SK-N-SH (cell line): ENCODE measurements around the gene NOVA1. TPM values are rescaled to one million over a fixed set of nuclear protein-coding genes. Genes with fewer than 3 reads are reported as not detected.

Experiments used
- CTCF ChIA-PET: fragments of 300-600, 350-600 bp; formaldehyde crosslinking; extraction: SDS; loops from one replicate; lab custom pipeline; 2021; lab: Yijun Ruan, JAX
- POLR2A ChIA-PET: fragments of 350-600 bp; sonication (Branson Sonifier 250); formaldehyde crosslinking; extraction: SDS; loops from one replicate; lab custom pipeline; 2020; ENCODE audit warnings: antibody characterized with exemption, inconsistent platforms; lab: Yijun Ruan, JAX
- DNase-seq: peaks from one replicate; pipeline ENCODE4 v3.0.0; 2012
- H2AFZ ChIP-seq: fragments of 200-600 bp; sonication (generic); 2 replicates; pipeline ENCODE4 v1.8.1; 2016; ENCODE audit warnings: antibody characterized with exemption, mild to moderate bottlenecking, low read depth
- H3F3A ChIP-seq: fragments of 200-600 bp; sonication (generic); replicated peaks from 2 replicates; pipeline ENCODE3; 2016; ENCODE audit warnings: antibody characterized with exemption, mild to moderate bottlenecking; ENCODE audit not compliant: insufficient read depth
- H3K27ac ChIP-seq, 2 experiments: fragments of 200-500 bp in 1 of 2; fragments of 200-600 bp in 1 of 2; sonication (Bioruptor generic) in 1 of 2; sonication (generic), shearing (Covaris generic) in 1 of 2; 2 replicates each; pipeline versions ENCODE4 v1.5.1 to v1.6.1; 2014 to 2016; ENCODE audit warnings: low read depth in 2 of 2, inconsistent platforms in 1 of 2, low read length in 1 of 2, mild to moderate bottlenecking in 1 of 2, mixed read lengths in 1 of 2
- H3K27me3 ChIP-seq: fragments of 200-600 bp; sonication (generic), shearing (Covaris generic); 2 replicates; pipeline ENCODE4 v1.6.1; 2016; ENCODE audit warnings: mixed run types; ENCODE audit not compliant: insufficient read depth
- H3K36me3 ChIP-seq, 2 experiments: fragments of 200-500 bp in 1 of 2; fragments of 200-600 bp in 1 of 2; sonication (Bioruptor generic) in 1 of 2; sonication (generic) in 1 of 2; replicated peaks in 1 of 2; 2 replicates each; pipeline versions ENCODE3 to v1.5.1; 2014 to 2016; ENCODE audit warnings: low read length in 1 of 2, mild to moderate bottlenecking in 1 of 2; ENCODE audit not compliant: insufficient read depth in 2 of 2, control insufficient read depth in 1 of 2
- H3K4me1 ChIP-seq, 2 experiments: fragments of 200-500 bp in 1 of 2; fragments of 200-600 bp in 1 of 2; sonication (Bioruptor generic) in 1 of 2; sonication (generic), shearing (Covaris generic) in 1 of 2; 2 replicates each; pipeline versions ENCODE4 v1.5.1 to v1.6.1; 2014 to 2016; ENCODE audit warnings: low read depth in 1 of 2, low read length in 1 of 2, mixed run types in 1 of 2; ENCODE audit not compliant: insufficient read depth in 2 of 2, control insufficient read depth in 1 of 2
- H3K4me2 ChIP-seq: fragments of 200-600 bp; sonication (generic), shearing (Covaris generic); 2 replicates; pipeline ENCODE4 v1.6.1; 2017; ENCODE audit warnings: mixed run types
- H3K4me3 ChIP-seq, 2 experiments: fragments of 200-500 bp in 1 of 2; fragments of 200-600 bp in 1 of 2; sonication (Bioruptor generic) in 1 of 2; sonication (generic), shearing (Covaris generic) in 1 of 2; 2 replicates each; pipeline versions ENCODE4 v1.5.1 to v1.8.1; 2014 to 2016; ENCODE audit warnings: low read depth in 2 of 2, inconsistent platforms in 1 of 2, low read length in 1 of 2, mild to moderate bottlenecking in 1 of 2, mixed read lengths in 1 of 2, moderate library complexity in 1 of 2
- H3K79me2 ChIP-seq: fragments of 200-600 bp; sonication (generic); 2 replicates; pipeline ENCODE4 v1.8.1; 2017; ENCODE audit warnings: mild to moderate bottlenecking; ENCODE audit not compliant: insufficient read depth
- H3K9ac ChIP-seq: fragments of 200-600 bp; sonication (generic); 2 replicates; pipeline ENCODE4 v1.6.1; 2017; ENCODE audit warnings: mixed run types
- H3K9me2 ChIP-seq: fragments of 200-600 bp; sonication (generic); 2 replicates; pipeline ENCODE4 v1.6.1; 2017; ENCODE audit warnings: mixed run types
- H3K9me3 ChIP-seq: fragments of 200-600 bp; sonication (generic); 2 replicates; pipeline ENCODE4 v1.6.1; 2017; ENCODE audit warnings: mixed run types, mild to moderate bottlenecking, moderate library complexity
- H4K20me1 ChIP-seq: fragments of 200-600 bp; sonication (generic); 2 replicates; pipeline ENCODE4 v1.6.1; 2017; ENCODE audit warnings: mild to moderate bottlenecking, mixed run types; ENCODE audit not compliant: insufficient read depth
- CHD2 ChIP-seq: fragments of 150-350 bp; IDR thresholded peaks from 2 replicates; pipeline ENCODE4 v1.6.1; 2018; ENCODE audit warnings: low read length; ENCODE audit not compliant: partially characterized antibody
- CTCF ChIP-seq: fragments of 200-600 bp; sonication (generic); IDR thresholded peaks from 2 replicates; pipeline ENCODE4 v1.6.1; 2017; ENCODE audit warnings: antibody characterized with exemption, mild to moderate bottlenecking, moderate library complexity
- GABPA ChIP-seq: IDR thresholded peaks from 2 replicates; pipeline ENCODE4 v1.4.0; 2012; ENCODE audit warnings: low read depth, mild to moderate bottlenecking
- GATA2 ChIP-seq: sonication (generic); formaldehyde crosslinking; IDR thresholded peaks from 2 replicates; pipeline ENCODE4 v1.5.0; 2020; ENCODE audit warnings: mild to moderate bottlenecking, missing genetic modification reagents
- IRF3 ChIP-seq: fragments of 150-350 bp; IDR thresholded peaks from 2 replicates; pipeline ENCODE4 v1.6.1; 2016; ENCODE audit warnings: mild to moderate bottlenecking, low read depth, low read length
- MAX ChIP-seq: IDR thresholded peaks from 2 replicates; pipeline ENCODE4 v1.4.0; 2012; ENCODE audit warnings: low read depth
- MXI1 ChIP-seq: IDR thresholded peaks from 2 replicates; pipeline ENCODE4 v1.6.1; 2012; ENCODE audit warnings: mild to moderate bottlenecking, low read depth, low read length, improper control_type of control experiment
- NFIC ChIP-seq: IDR thresholded peaks from 2 replicates; pipeline ENCODE4 v1.4.0; 2012; ENCODE audit warnings: borderline replicate concordance
- RCOR1 ChIP-seq: fragments of 150-350 bp; IDR thresholded peaks from 2 replicates; pipeline ENCODE4 v1.6.1; 2017; ENCODE audit warnings: antibody characterized with exemption, low read length
- RFX5 ChIP-seq: IDR thresholded peaks from 2 replicates; pipeline ENCODE4 v1.6.1; 2012; ENCODE audit warnings: mild to moderate bottlenecking, improper control_type of control experiment, low read length
- RXRA ChIP-seq: IDR thresholded peaks from 2 replicates; pipeline ENCODE4 v1.4.0; 2012; ENCODE audit warnings: low read depth, mild to moderate bottlenecking, borderline replicate concordance
- SIN3A ChIP-seq: IDR thresholded peaks from 2 replicates; pipeline ENCODE4 v1.6.1; 2012; ENCODE audit warnings: low read depth, mild to moderate bottlenecking, low read length, moderate library complexity, borderline replicate concordance
- TEAD4 ChIP-seq: IDR thresholded peaks from 2 replicates; pipeline ENCODE4 v1.4.0; 2012; ENCODE audit warnings: mild to moderate bottlenecking, borderline replicate concordance; ENCODE audit not compliant: insufficient read depth
- USF1 ChIP-seq: IDR thresholded peaks from 2 replicates; pipeline ENCODE4 v1.4.0; 2012; ENCODE audit warnings: low read depth, borderline replicate concordance
- USF2 ChIP-seq: fragments of 150-350 bp; IDR thresholded peaks from 2 replicates; pipeline ENCODE4 v1.6.1; 2017; ENCODE audit warnings: antibody characterized with exemption, low read length, low read depth, borderline replicate concordance
- WGBS: methylation state at CpG from one replicate; pipeline ENCODE4 v1.1.6; 2017; ENCODE audit warnings: low lambda C conversion rate; 5-methylcytosine and 5-hydroxymethylcytosine counted together
- polyA plus RNA-seq, 3 experiments: library from polyadenylated mRNA; depleted of rRNA; stranded (reverse); fragments of >200 nt; gene quantifications; 2 replicates each; pipeline ENCODE4 v1.2.3, GENCODE V29; 2012
- TF ChIP-seq, protein P1 (sequence below): IDR thresholded peaks from 2 replicates; pipeline ENCODE4 v1.6.1; 2012; ENCODE audit warnings: mild to moderate bottlenecking, low read depth, low read length, moderate library complexity
- TF ChIP-seq, protein P2 (sequence below): IDR thresholded peaks from 2 replicates; pipeline ENCODE4 v1.4.0; 2012; ENCODE audit warnings: low read depth, borderline replicate concordance
- TF ChIP-seq, protein P3 (sequence below): IDR thresholded peaks from 2 replicates; pipeline ENCODE4; 2012

The NOVA1 gene
- polyA plus RNA-seq, 1 of the 3 experiments (the other 2 are of a cell fraction): 0.44 TPM

GRCh38 chr14:26463136-26463535, 134.7 kb downstream of the NOVA1 start:
- no peak overlapping the region for H3K27ac ChIP-seq
- no peak overlapping the region for H3K4me3 ChIP-seq
- no peak overlapping the region for H3K9ac ChIP-seq
- ChIA-PET POLR2A (no interaction called here), CTCF (interaction anchor here (0.9 kb wide), 1 partner anchor 38 kb away, joined by 3 read pairs; no protein-coding TSS in a partner anchor)
- no peak for DNase-seq
- H3K27me3 ChIP-seq: no peaks in the 10 kb centered on the region
- no peaks in the 10 kb centered on the region for H3K9me2 ChIP-seq
- no peaks in the 10 kb centered on the region for H4K20me1 ChIP-seq
- H3K4me1 ChIP-seq: no peaks in the 10 kb centered on the region
- TF ChIP-seq CTCF (no peak), USF1 (no peak), GATA2 (CRISPR knock-in tag) (no peak), RCOR1 (no peak), MXI1 (no peak), TEAD4 (no peak), SIN3A (no peak), RXRA (no peak), USF2 (no peak), RFX5 (no peak), GABPA (no peak), CHD2 (no peak), NFIC (no peak), MAX (no peak), IRF3 (no peak)
- TF ChIP-seq, protein P1, sequence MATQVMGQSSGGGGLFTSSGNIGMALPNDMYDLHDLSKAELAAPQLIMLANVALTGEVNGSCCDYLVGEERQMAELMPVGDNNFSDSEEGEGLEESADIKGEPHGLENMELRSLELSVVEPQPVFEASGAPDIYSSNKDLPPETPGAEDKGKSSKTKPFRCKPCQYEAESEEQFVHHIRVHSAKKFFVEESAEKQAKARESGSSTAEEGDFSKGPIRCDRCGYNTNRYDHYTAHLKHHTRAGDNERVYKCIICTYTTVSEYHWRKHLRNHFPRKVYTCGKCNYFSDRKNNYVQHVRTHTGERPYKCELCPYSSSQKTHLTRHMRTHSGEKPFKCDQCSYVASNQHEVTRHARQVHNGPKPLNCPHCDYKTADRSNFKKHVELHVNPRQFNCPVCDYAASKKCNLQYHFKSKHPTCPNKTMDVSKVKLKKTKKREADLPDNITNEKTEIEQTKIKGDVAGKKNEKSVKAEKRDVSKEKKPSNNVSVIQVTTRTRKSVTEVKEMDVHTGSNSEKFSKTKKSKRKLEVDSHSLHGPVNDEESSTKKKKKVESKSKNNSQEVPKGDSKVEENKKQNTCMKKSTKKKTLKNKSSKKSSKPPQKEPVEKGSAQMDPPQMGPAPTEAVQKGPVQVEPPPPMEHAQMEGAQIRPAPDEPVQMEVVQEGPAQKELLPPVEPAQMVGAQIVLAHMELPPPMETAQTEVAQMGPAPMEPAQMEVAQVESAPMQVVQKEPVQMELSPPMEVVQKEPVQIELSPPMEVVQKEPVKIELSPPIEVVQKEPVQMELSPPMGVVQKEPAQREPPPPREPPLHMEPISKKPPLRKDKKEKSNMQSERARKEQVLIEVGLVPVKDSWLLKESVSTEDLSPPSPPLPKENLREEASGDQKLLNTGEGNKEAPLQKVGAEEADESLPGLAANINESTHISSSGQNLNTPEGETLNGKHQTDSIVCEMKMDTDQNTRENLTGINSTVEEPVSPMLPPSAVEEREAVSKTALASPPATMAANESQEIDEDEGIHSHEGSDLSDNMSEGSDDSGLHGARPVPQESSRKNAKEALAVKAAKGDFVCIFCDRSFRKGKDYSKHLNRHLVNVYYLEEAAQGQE: no peak
- TF ChIP-seq, protein P2, sequence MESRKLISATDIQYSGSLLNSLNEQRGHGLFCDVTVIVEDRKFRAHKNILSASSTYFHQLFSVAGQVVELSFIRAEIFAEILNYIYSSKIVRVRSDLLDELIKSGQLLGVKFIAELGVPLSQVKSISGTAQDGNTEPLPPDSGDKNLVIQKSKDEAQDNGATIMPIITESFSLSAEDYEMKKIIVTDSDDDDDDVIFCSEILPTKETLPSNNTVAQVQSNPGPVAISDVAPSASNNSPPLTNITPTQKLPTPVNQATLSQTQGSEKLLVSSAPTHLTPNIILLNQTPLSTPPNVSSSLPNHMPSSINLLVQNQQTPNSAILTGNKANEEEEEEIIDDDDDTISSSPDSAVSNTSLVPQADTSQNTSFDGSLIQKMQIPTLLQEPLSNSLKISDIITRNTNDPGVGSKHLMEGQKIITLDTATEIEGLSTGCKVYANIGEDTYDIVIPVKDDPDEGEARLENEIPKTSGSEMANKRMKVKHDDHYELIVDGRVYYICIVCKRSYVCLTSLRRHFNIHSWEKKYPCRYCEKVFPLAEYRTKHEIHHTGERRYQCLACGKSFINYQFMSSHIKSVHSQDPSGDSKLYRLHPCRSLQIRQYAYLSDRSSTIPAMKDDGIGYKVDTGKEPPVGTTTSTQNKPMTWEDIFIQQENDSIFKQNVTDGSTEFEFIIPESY: no peak
- TF ChIP-seq, protein P3, sequence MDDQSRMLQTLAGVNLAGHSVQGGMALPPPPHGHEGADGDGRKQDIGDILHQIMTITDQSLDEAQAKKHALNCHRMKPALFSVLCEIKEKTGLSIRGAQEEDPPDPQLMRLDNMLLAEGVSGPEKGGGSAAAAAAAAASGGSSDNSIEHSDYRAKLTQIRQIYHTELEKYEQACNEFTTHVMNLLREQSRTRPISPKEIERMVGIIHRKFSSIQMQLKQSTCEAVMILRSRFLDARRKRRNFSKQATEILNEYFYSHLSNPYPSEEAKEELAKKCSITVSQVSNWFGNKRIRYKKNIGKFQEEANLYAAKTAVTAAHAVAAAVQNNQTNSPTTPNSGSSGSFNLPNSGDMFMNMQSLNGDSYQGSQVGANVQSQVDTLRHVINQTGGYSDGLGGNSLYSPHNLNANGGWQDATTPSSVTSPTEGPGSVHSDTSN: no peak
- H3K79me2 ChIP-seq: no peaks in the 10 kb centered on the region
- H3K36me3 ChIP-seq: no peaks in the 10 kb centered on the region
- no peak overlapping the region for H3K4me2 ChIP-seq
- H2AFZ ChIP-seq: no peak overlapping the region
- 24% methylated on average over 2 of the region's 2 CpGs for WGBS
- no peaks in the 10 kb centered on the region for H3F3A ChIP-seq
- H3K9me3 ChIP-seq: no peaks in the 10 kb centered on the region
